ENCODE data around the gene WDR49.

The WDR49 gene

DNA sequence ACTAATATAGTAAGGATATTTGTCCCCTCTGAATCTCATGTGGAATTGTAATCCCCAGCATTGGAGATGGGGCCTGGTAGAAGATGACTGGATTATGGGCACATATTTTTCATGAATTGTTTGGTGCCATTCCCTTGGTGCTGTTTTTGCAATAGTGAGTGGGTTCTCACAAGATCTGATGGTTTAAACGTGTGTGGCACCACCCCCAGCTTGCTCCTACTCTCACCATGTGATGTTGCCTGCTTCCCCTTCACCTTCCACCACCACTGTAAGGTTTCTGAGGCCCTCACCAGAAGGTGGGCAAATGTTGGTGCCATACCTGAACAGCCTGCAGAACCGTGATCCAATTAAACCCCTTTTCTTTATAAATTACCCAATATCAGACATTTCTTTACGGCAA is 151.8 kb downstream of the WDR49 start:
- no peak overlapping the region for H3K4me3 ChIP-seq (replicated peaks; ENCODE audit: low read depth, low read length)
- TF ChIP-seq, protein P1, sequence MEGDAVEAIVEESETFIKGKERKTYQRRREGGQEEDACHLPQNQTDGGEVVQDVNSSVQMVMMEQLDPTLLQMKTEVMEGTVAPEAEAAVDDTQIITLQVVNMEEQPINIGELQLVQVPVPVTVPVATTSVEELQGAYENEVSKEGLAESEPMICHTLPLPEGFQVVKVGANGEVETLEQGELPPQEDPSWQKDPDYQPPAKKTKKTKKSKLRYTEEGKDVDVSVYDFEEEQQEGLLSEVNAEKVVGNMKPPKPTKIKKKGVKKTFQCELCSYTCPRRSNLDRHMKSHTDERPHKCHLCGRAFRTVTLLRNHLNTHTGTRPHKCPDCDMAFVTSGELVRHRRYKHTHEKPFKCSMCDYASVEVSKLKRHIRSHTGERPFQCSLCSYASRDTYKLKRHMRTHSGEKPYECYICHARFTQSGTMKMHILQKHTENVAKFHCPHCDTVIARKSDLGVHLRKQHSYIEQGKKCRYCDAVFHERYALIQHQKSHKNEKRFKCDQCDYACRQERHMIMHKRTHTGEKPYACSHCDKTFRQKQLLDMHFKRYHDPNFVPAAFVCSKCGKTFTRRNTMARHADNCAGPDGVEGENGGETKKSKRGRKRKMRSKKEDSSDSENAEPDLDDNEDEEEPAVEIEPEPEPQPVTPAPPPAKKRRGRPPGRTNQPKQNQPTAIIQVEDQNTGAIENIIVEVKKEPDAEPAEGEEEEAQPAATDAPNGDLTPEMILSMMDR (IDR thresholded peaks at IDR 0.05; ENCODE audit: low read length, missing control alignments) = no peak
- no peak for DNase-seq (ENCODE audit: low read depth)

DNA sequence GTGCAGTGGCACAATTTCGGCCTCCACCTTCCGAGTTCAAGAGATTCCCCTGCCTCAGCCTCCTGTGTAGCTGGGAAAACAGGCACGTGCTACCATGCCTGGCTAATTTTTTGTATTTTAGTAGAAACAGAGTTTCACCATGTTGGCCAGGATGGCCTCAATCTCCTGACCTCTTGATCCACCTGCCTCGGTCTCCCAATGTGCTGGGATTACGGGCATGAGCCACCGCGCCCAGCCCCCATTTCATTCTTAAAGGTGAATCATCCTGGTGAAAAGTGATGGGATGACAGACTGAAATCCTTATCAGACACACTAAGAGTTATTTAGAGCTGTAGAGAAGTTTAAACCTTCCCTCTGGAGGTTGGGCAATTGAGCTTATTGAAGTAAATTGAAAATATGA is 155.8 kb downstream of the WDR49 start:
- no peak for DNase-seq (ENCODE audit: low read depth)
- TF ChIP-seq, protein P1 (IDR thresholded peaks at IDR 0.05; ENCODE audit: low read length, missing control alignments) = no peak
- H3K4me3 ChIP-seq (replicated peaks; ENCODE audit: low read depth, low read length) = no peak overlapping the region

DNA sequence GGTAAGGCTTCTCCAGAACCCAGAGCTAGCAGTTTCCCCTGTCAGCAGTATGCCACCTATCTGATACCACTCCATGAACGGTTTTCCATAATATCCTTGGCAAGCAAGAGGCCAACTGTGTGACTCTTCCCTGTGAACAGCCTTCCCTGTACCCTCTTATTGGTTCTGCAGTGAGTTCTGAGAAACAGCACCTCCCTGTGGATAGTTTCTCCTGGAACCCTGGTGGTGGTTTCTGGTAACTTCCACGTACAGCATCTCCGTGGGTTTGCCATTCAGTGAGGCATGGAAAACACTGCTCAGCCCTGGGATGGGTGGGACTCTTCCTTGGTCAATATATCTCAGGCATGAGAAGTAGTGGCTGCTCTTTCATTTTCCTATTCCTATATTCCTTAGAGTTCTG is 160.5 kb downstream of the WDR49 start:
- DNase-seq (ENCODE audit: low read depth) = no peak
- no peak overlapping the region for H3K4me3 ChIP-seq (replicated peaks; ENCODE audit: low read depth, low read length)
- TF ChIP-seq, protein P1 (IDR thresholded peaks at IDR 0.05; ENCODE audit: low read length, missing control alignments) = peak; percentile 3

DNA sequence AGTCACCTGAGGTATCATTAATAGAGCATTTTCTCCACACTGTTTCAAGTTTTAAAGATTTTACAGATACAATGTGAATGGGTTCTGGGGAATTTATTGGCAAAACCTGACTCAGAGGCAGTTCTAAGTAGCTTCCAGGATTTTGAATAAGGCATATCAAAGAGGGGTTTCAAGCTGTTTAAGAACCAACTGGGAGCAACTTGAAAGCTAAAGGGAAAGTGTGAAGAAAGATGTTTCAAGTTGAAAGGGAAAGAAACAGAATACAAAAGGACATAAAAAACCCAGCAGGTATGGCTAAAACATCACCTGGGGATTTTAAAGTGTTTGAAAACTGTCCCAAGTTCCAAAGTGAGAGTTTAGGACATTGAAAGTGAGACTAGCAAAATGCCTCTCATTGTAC is 162.1 kb downstream of the WDR49 start:
- no peak for DNase-seq (ENCODE audit: low read depth)
- no peak overlapping the region for H3K4me3 ChIP-seq (replicated peaks; ENCODE audit: low read depth, low read length)
- TF ChIP-seq, protein P1 (IDR thresholded peaks at IDR 0.05; ENCODE audit: low read length, missing control alignments) = no peak

DNA sequence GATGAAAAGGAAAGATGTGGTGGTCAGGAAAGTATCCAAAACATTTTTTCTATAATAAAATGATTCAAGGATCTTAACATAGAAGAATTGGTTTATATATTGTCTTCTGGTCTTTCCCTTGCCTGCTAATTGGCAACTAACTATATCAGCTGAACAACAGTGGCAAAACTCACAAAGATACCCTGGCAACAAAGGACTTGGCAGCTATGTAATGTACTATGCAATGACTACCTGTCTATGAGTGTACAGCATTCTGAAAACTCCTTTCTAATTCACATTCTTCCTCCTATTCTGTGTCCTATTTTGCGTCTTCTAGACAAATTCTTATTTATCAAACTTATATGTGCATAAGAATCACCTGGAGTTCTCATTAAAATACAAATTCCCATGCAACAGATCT is 164.2 kb downstream of the WDR49 start:
- no peak for DNase-seq (ENCODE audit: low read depth)
- no peak overlapping the region for H3K4me3 ChIP-seq (replicated peaks; ENCODE audit: low read depth, low read length)
- TF ChIP-seq, protein P1 (IDR thresholded peaks at IDR 0.05; ENCODE audit: low read length, missing control alignments) = no peak

DNA sequence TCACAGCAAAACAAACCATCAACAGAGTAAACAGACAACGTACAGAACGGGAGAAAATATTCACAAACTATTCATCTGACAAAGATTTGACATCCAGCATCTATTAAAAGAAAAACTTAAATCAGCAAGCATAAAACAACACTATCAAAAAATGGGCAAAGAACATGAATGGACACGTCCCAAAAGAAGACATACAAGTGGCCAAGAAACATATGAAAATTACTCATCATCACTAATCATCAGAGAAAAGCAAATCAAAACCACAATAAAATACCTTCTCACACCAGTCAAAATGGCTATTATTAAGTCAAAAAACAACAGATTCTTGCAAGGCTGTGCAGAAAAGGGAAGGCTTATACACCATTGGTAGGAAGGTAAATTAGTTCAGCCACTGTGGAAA is 166.2 kb downstream of the WDR49 start:
- no peak overlapping the region for H3K4me3 ChIP-seq (replicated peaks; ENCODE audit: low read depth, low read length)
- no peak for DNase-seq (ENCODE audit: low read depth)
- TF ChIP-seq, protein P1 (IDR thresholded peaks at IDR 0.05; ENCODE audit: low read length, missing control alignments) = no peak

DNA sequence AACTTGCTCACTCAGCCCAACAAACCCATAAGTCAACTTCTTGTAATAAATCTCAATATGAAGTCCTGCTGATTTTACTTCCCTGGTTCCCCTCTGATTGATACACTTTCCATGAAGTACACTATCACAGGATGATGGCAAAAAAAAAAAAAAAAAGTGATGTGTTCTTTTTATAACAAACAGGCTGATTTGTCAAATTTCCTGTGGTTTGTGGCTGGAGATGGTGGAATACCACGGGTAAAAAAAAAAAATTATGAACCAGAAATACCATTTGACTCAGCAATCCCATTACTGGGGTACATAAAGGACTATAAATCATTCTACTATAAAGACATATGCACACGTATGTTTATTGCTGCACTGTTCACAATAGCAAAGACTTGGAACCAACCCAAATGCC is 169.2 kb downstream of the WDR49 start:
- no peak overlapping the region for H3K4me3 ChIP-seq (replicated peaks; ENCODE audit: low read depth, low read length)
- TF ChIP-seq, protein P1 (IDR thresholded peaks at IDR 0.05; ENCODE audit: low read length, missing control alignments) = no peak

More for the DNA sequence above, 169.2 kb downstream of the WDR49 start:
- no peak for DNase-seq (ENCODE audit: low read depth)
